Tibial nerve (tissue), 4 donors: ENCODE measurements around the gene SLC25A1. TPM values are rescaled to one million over a fixed set of nuclear protein-coding genes. Genes with fewer than 3 reads are reported as not detected.

Experiments
- DNase-seq, 2 donors: peaks; one replicate each; pipeline ENCODE4 v3.0.0-alpha.2; 2019; ENCODE audit warnings: low spot score in 2 of 2
- H3K27ac ChIP-seq, 4 donors: fragments of 200-600 bp; sonication (generic) in 3 of 4; one replicate each; pipeline ENCODE4 v1.5.1; 2017 to 2019; ENCODE audit warnings: mild to moderate bottlenecking in 1 of 4
- H3K27me3 ChIP-seq, 2 donors: fragments of 200-600 bp; sonication (generic) in 1 of 2; one replicate each; pipeline versions ENCODE4 v1.5.1 to v1.6.0; 2017 to 2019
- H3K36me3 ChIP-seq, 3 donors: fragments of 200-600 bp; sonication (generic); one replicate each; pipeline ENCODE4 v1.5.1; 2018 to 2019
- H3K4me1 ChIP-seq, 4 donors: fragments of 200-600 bp; sonication (generic) in 3 of 4; one replicate each; pipeline ENCODE4 v1.5.1; 2017 to 2019
- H3K4me3 ChIP-seq, 4 donors: fragments of 200-600 bp; sonication (generic) in 3 of 4; one replicate each; pipeline ENCODE4 v1.5.1; 2017 to 2019; ENCODE audit warnings: mild to moderate bottlenecking in 1 of 4, moderate library complexity in 1 of 4
- H3K9me3 ChIP-seq, 4 donors: fragments of 200-600 bp; sonication (generic) in 3 of 4; one replicate each; pipeline ENCODE4 v1.5.1; 2017 to 2019
- EP300 ChIP-seq, 2 donors: sonication (generic); formaldehyde crosslinking; IDR thresholded peaks; one replicate each; pipeline ENCODE4 v1.6.1; 2017; ENCODE audit warnings: antibody characterized with exemption in 2 of 2, mild to moderate bottlenecking in 1 of 2
- POLR2A ChIP-seq, 2 donors: fragments of 450-650 bp; IDR thresholded peaks; one replicate each; pipeline ENCODE4 v1.6.1; 2017; ENCODE audit warnings: antibody characterized with exemption in 2 of 2, mild to moderate bottlenecking in 2 of 2, moderate library complexity in 2 of 2
- WGBS, 2 donors: methylation state at CpG; one replicate each; pipeline ENCODE4 v1.1.5; 2018; 5-methylcytosine and 5-hydroxymethylcytosine counted together
- total RNA-seq, 4 donors: library from RNA; depleted of rRNA; stranded (reverse); fragments of >200 nt; gene quantifications; one replicate each; pipeline ENCODE4 v1.1.0, GENCODE V29; 2016
- TF ChIP-seq, protein P1 (sequence below), 5 experiments: fragments of 200-600 bp in 3 of 5; fragments of 450-650 bp in 2 of 5; sonication (generic) in 3 of 5; IDR thresholded peaks; one replicate each; pipeline ENCODE4 v1.5.1; 2016 to 2019; ENCODE audit warnings: antibody characterized with exemption in 5 of 5, mild to moderate bottlenecking in 3 of 5, moderate library complexity in 2 of 5

Gene SLC25A1
- total RNA-seq, 4 donors from 2014 or later, result 46.9 to 100 (median 86.2) TPM

DNA sequence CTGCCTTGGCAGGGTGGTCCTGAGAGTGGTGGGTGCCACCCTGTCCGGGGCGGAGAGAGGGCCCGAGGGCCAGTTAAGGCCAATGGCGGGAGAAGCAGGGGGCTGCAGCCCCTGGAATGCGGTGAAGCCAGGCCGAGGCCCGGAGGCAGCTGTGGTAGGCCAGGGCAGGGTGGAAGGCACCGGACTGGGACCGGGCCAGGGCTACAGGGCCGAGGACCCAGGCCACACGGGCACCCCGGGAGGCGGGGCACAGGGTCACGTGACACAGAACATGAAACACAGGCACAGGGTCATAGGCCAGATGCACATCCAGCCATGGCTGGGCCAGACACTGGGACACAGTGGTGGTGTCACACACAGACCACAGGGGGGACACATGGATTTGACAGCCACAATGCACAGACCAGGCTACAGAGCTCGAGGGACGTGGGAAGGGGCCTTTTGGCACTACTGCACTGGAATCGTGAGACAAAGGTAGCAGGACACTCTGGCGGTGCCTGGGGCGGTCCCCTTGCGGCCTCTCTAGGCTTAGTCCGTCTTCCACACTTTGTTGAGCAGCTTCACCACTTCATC is 2.8 kb downstream of the SLC25A1 start:
- peak overlapping the region in 2 of 4 donors; percentile 4 to 24 for H3K27ac ChIP-seq
- no peak for DNase-seq
- TF ChIP-seq POLR2A (IDR thresholded peaks at IDR 0.05), result no peak
- TF ChIP-seq, protein P1, sequence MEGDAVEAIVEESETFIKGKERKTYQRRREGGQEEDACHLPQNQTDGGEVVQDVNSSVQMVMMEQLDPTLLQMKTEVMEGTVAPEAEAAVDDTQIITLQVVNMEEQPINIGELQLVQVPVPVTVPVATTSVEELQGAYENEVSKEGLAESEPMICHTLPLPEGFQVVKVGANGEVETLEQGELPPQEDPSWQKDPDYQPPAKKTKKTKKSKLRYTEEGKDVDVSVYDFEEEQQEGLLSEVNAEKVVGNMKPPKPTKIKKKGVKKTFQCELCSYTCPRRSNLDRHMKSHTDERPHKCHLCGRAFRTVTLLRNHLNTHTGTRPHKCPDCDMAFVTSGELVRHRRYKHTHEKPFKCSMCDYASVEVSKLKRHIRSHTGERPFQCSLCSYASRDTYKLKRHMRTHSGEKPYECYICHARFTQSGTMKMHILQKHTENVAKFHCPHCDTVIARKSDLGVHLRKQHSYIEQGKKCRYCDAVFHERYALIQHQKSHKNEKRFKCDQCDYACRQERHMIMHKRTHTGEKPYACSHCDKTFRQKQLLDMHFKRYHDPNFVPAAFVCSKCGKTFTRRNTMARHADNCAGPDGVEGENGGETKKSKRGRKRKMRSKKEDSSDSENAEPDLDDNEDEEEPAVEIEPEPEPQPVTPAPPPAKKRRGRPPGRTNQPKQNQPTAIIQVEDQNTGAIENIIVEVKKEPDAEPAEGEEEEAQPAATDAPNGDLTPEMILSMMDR (IDR thresholded peaks at IDR 0.05), result no peak
- TF ChIP-seq EP300 (IDR thresholded peaks at IDR 0.05), result no peak
- no peaks in the 10 kb centered on the region for H3K27me3 ChIP-seq
- H3K4me3 ChIP-seq, result no peak overlapping the region
- H3K4me1 ChIP-seq, result peaks cover 0 to 76% (median 43%) of the 10 kb centered on the region in 4 donors
- H3K36me3 ChIP-seq, result peaks cover 0 to 17% (median 0%) of the 10 kb centered on the region in 3 donors
- WGBS, 2 donors, result 67 to 89% methylated on average over 15 to 20 of the region's 21 CpGs
- no peaks in the 10 kb centered on the region for H3K9me3 ChIP-seq

DNA sequence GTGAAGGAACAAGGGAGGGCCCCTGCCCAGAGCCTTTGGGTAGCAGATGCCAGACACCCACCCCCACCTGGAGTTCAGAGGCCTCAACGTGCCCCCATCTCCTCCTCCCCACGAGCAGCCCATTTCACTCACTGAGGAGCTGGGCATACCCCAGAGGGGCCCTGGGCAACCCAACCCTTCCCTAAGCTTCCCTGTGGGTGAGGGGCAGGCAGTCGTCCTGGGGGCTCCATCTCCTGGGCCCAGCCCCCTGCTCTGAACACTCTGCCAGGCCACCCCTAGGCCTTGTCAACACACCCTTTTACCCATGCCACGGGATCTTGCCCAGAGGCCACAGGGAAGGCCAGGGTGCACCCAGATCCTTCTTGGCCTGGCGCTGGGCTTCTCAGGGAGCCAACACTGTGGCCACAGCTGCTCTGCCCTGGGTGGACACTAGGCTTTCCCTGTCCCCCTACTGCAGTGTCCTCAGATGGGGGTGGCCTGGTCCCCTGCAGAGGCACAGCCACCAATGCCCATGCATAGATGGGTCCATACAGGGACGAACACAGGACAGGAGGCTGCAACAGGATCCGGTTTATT is 3.4 kb downstream of the SLC25A1 start:
- Histone ChIP-seq H3K36me3 (peaks cover 0 to 17% (median 0%) of the 10 kb centered on the region in 3 donors), H3K4me3 (no peak overlapping the region), H3K27ac (peak overlapping the region in 2 of 4 donors; percentile 35 to 40), H3K4me1 (peaks cover 0 to 82% (median 47%) of the 10 kb centered on the region in 4 donors), H3K9me3 (no peaks in the 10 kb centered on the region), H3K27me3 (no peaks in the 10 kb centered on the region)
- WGBS, 2 donors, result 58 to 84% methylated on average over 5 to 7 of the region's 7 CpGs
- no peak for DNase-seq
- TF ChIP-seq EP300 (IDR thresholded peaks at IDR 0.05), result no peak
- TF ChIP-seq POLR2A (IDR thresholded peaks at IDR 0.05), result no peak
- TF ChIP-seq, protein P1 (IDR thresholded peaks at IDR 0.05), result no peak

- Histone ChIP-seq H3K9me3 (no peaks in the 10 kb centered on the region), H3K27ac (peak overlapping the region in 2 of 4 donors; percentile 35 to 40), H3K4me3 (no peak overlapping the region), H3K4me1 (peaks cover 0 to 84% (median 53%) of the 10 kb centered on the region in 4 donors), H3K36me3 (peaks cover 0 to 17% (median 0%) of the 10 kb centered on the region in 3 donors), H3K27me3 (peaks cover 0 to 5% of the 10 kb centered on the region in 2 donors)
- TF ChIP-seq POLR2A (IDR thresholded peaks at IDR 0.05), result no peak
- no peak for TF ChIP-seq EP300 (IDR thresholded peaks at IDR 0.05)
- TF ChIP-seq, protein P1 (IDR thresholded peaks at IDR 0.05), result no peak
- WGBS, 2 donors, result 46 to 48% methylated on average over 10 to 12 of the region's 14 CpGs
- peak in 1 of 2 donors; percentile 68 for DNase-seq
Observed at GRCh38 chr22:19174106-19175025, 4.2 kb downstream of the SLC25A1 start.

DNA sequence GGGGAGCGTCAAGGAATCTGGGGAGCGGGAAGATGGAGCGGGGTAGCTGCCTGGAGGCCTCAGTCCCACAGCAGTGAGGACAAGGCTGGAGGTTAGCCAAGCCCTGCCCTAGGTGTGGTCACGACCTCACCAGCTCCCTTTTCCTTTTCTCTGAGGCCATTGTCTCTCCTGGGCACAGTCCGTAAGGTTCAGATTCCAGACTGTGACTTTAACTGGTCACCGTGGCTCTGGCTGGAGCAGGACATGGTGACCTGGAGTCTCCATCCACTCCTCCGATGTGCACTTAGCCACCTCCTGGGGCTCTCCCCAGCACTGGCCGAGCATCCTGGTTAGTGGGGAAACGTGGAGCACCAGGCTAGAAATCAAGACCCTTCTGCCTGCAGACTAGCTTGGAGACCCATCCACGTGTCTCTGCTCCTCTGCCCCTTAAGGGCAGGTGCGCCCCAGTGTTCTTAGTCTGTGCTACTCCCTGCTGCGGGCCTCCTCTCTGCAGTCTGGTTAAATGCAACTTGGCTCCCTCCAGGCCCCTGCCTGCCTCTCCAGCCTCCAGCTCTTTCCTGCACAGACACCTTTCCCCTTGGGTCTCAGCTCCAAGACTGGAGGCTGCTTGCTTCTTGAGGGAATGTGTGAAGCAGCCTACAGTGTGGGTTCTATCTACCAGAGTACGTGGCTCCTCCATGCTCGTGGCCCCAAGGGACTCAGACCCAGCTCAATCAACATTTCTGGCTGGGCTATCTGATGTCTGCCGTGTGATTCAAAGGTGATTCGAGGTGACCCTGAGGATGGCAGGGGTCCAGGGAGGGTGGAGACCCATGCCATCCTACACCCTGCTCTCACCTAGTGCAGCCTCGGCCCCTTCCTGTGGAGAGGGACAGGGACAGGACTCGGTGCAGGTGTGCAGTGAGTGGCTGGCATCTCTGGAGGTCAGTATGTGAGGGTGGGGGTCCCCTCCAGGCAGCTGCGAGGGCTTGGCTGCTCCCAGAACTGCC is 5.2 kb downstream of the SLC25A1 start:
- Histone ChIP-seq H3K4me1 (peaks cover 0 to 86% (median 55%) of the 10 kb centered on the region in 4 donors), H3K27ac (peak overlapping the region in 1 of 4 donors; percentile 96), H3K36me3 (peaks cover 0 to 17% (median 0%) of the 10 kb centered on the region in 3 donors), H3K4me3 (no peak overlapping the region), H3K9me3 (no peaks in the 10 kb centered on the region), H3K27me3 (peaks cover 0 to 16% of the 10 kb centered on the region in 2 donors)
- 69 to 76% methylated on average over 19 of the region's 19 CpGs for WGBS, 2 donors
- DNase-seq, result no peak
- TF ChIP-seq, protein P1 (IDR thresholded peaks at IDR 0.05), result no peak
- TF ChIP-seq POLR2A (IDR thresholded peaks at IDR 0.05) (no peak), EP300 (IDR thresholded peaks at IDR 0.05) (no peak)
